H1 (cell line): Measurements from ENCODE around the gene CCL26. TPM values are rescaled to one million over a fixed set of nuclear protein-coding genes. Genes with fewer than 3 reads are reported as not detected.

Experiments
- CTCF ChIA-PET: fragments of 300-600 bp; sonication (Branson Sonifier 250); formaldehyde crosslinking; loops from one replicate; lab custom pipeline; 2021; ENCODE audit not compliant: partially characterized antibody; lab: Charles Lee
- POLR2A ChIA-PET: fragments of 300-600 bp; sonication (Branson Sonifier 250); formaldehyde crosslinking; loops from one replicate; lab custom pipeline; 2021; ENCODE audit warnings: inconsistent platforms; ENCODE audit not compliant: partially characterized antibody; lab: Charles Lee
- DNase-seq, 2 experiments: peaks; one replicate each; pipeline versions ENCODE4 v3.0.0 to v3.0.0-alpha.2; 2010 to 2022; ENCODE audit warnings: low spot score in 2 of 2, low read depth in 1 of 2, mixed read lengths in 1 of 2
- FAIRE-seq: peaks from 2 replicates; lab custom pipeline; 2011; peaks lifted over from hg19 to GRCh38; lab: Jason Lieb, UNC
- H2AFZ ChIP-seq: 2 replicates; pipeline ENCODE4 v1.8.1; 2012; ENCODE audit warnings: low read length, inconsistent platforms
- H2AK5ac ChIP-seq: 2 replicates; pipeline ENCODE4 v1.6.1; 2013; ENCODE audit warnings: low read depth, low read length
- H2BK120ac ChIP-seq: replicated peaks from 2 replicates; pipeline ENCODE3; 2013; ENCODE audit warnings: low read depth, low read length, inconsistent platforms
- H2BK12ac ChIP-seq: 2 replicates; pipeline ENCODE4 v1.6.1; 2013; ENCODE audit warnings: low read depth, low read length
- H2BK15ac ChIP-seq: 2 replicates; pipeline ENCODE4 v1.6.1; 2013; ENCODE audit warnings: low read length
- H2BK20ac ChIP-seq: 2 replicates; pipeline ENCODE4 v1.6.1; 2013; ENCODE audit warnings: low read length
- H2BK5ac ChIP-seq: 2 replicates; pipeline ENCODE4 v1.6.1; 2013; ENCODE audit warnings: low read depth, low read length
- H3K14ac ChIP-seq: 2 replicates; pipeline ENCODE4 v1.6.1; 2013; ENCODE audit warnings: inconsistent platforms; ENCODE audit not compliant: insufficient read length
- H3K18ac ChIP-seq: 2 replicates; pipeline ENCODE4 v1.6.1; 2013; ENCODE audit warnings: low read length; ENCODE audit errors: extremely low read depth
- H3K23ac ChIP-seq: 2 replicates; pipeline ENCODE4 v1.6.1; 2013; ENCODE audit warnings: inconsistent platforms; ENCODE audit not compliant: insufficient read length
- H3K23me2 ChIP-seq: 2 replicates; pipeline ENCODE4 v1.6.1; 2013; ENCODE audit warnings: low read depth, low read length
- H3K27ac ChIP-seq: 2 replicates; pipeline ENCODE4 v1.6.1; 2011; ENCODE audit warnings: low read depth, low read length, inconsistent platforms
- H3K27me3 ChIP-seq, 4 experiments: replicated peaks in 1 of 4; 1 replicate in 1 of 4; 2 replicates in 3 of 4; pipeline versions ENCODE4 v1.6.1 to v1.8.1; 2011 to 2013; ENCODE audit warnings: low read length in 3 of 4, mild to moderate bottlenecking in 3 of 4, inconsistent platforms in 2 of 4, mixed read lengths in 2 of 4, moderate library complexity in 1 of 4; ENCODE audit not compliant: control insufficient read depth in 3 of 4, insufficient read depth in 3 of 4; ENCODE audit errors: extremely low read depth in 1 of 4
- H3K36me3 ChIP-seq, 4 experiments: 2 replicates each; pipeline versions ENCODE4 v1.6.1 to v1.8.1; 2011 to 2013; ENCODE audit warnings: mild to moderate bottlenecking in 4 of 4, low read length in 3 of 4, moderate library complexity in 2 of 4, control low read depth in 1 of 4, inconsistent platforms in 1 of 4; ENCODE audit not compliant: insufficient read depth in 4 of 4, control insufficient read depth in 2 of 4
- H3K4ac ChIP-seq: replicated peaks from 2 replicates; pipeline ENCODE3; 2013; ENCODE audit warnings: low read length, low read depth, mixed read lengths, inconsistent platforms; ENCODE audit not compliant: insufficient read length
- H3K4me1 ChIP-seq, 4 experiments: replicated peaks in 1 of 4; 1 replicate in 1 of 4; 2 replicates in 3 of 4; pipeline versions ENCODE4 v1.6.1 to v1.8.1; 2011 to 2013; ENCODE audit warnings: low read length in 3 of 4, inconsistent platforms in 2 of 4, mixed read lengths in 1 of 4; ENCODE audit not compliant: insufficient read depth in 4 of 4, control insufficient read depth in 3 of 4
- H3K4me2 ChIP-seq, 2 experiments: 2 replicates each; pipeline versions ENCODE4 v1.6.1 to v1.8.1; 2011 to 2013; ENCODE audit warnings: low read depth in 2 of 2, low read length in 2 of 2, control low read depth in 1 of 2, inconsistent platforms in 1 of 2, mild to moderate bottlenecking in 1 of 2; ENCODE audit not compliant: insufficient read depth in 1 of 2
- H3K4me3 ChIP-seq, 4 experiments: fragments of 200-600, 300-600 bp in 1 of 4; sonication (generic), shearing (Covaris generic), sonication (Bioruptor Twin) in 1 of 4; 2 replicates each; pipeline versions ENCODE4 v1.5.1 to v1.8.1; 2011 to 2016; ENCODE audit warnings: low read length in 4 of 4, low read depth in 3 of 4, control low read depth in 2 of 4, inconsistent platforms in 2 of 4, mild to moderate bottlenecking in 2 of 4, mixed read lengths in 1 of 4, moderate library complexity in 1 of 4; ENCODE audit not compliant: insufficient read depth in 2 of 4; ENCODE audit errors: extremely low read depth in 1 of 4
- H3K56ac ChIP-seq: replicated peaks from 2 replicates; pipeline ENCODE3; 2013; ENCODE audit warnings: low read depth, mild to moderate bottlenecking, mixed read lengths, low read length, inconsistent platforms; ENCODE audit not compliant: insufficient read length
- H3K79me1 ChIP-seq: 2 replicates; pipeline ENCODE4 v1.6.1; 2013; ENCODE audit warnings: low read depth, low read length, control low read depth
- H3K79me2 ChIP-seq, 2 experiments: 2 replicates each; pipeline versions ENCODE4 v1.6.1 to v1.8.1; 2012 to 2013; ENCODE audit warnings: low read length in 2 of 2, mild to moderate bottlenecking in 2 of 2, inconsistent platforms in 1 of 2; ENCODE audit not compliant: insufficient read depth in 2 of 2, control insufficient read depth in 1 of 2
- H3K9ac ChIP-seq, 4 experiments: replicated peaks in 1 of 4; 1 replicate in 1 of 4; 2 replicates in 3 of 4; pipeline versions ENCODE4 v1.6.1 to v1.8.1; 2011 to 2013; ENCODE audit warnings: low read depth in 3 of 4, low read length in 3 of 4, control low read depth in 2 of 4, mild to moderate bottlenecking in 2 of 4, moderate library complexity in 2 of 4, inconsistent platforms in 1 of 4; ENCODE audit errors: extremely low read depth in 1 of 4
- H3K9me3 ChIP-seq, 2 experiments: 2 replicates each; pipeline versions ENCODE4 v1.6.1 to v1.8.1; 2012 to 2013; ENCODE audit warnings: mild to moderate bottlenecking in 2 of 2, moderate library complexity in 2 of 2, control low read depth in 1 of 2, inconsistent platforms in 1 of 2, low read depth in 1 of 2, low read length in 1 of 2, mixed read lengths in 1 of 2; ENCODE audit not compliant: insufficient read depth in 2 of 2
- H4K20me1 ChIP-seq, 2 experiments: replicated peaks in 1 of 2; 2 replicates each; pipeline versions ENCODE3 to v1.8.1; 2011 to 2013; ENCODE audit warnings: inconsistent platforms in 2 of 2, low read length in 2 of 2, mild to moderate bottlenecking in 1 of 2; ENCODE audit not compliant: insufficient read depth in 2 of 2, control insufficient read depth in 1 of 2
- H4K5ac ChIP-seq: 2 replicates; pipeline ENCODE4 v1.6.1; 2013; ENCODE audit warnings: low read length, low read depth, mixed read lengths, inconsistent platforms; ENCODE audit not compliant: insufficient read length
- H4K8ac ChIP-seq: 2 replicates; pipeline ENCODE4 v1.8.0; 2013; ENCODE audit warnings: mild to moderate bottlenecking, moderate library complexity, low read length, inconsistent platforms; ENCODE audit not compliant: insufficient read depth; ENCODE audit errors: extremely low read depth
- H4K91ac ChIP-seq: replicated peaks from 2 replicates; pipeline ENCODE3; 2013; ENCODE audit warnings: low read length, mixed read lengths, inconsistent platforms; ENCODE audit not compliant: insufficient read length
- HDAC6 ChIP-seq: IDR thresholded peaks from one replicate; pipeline ENCODE4 v1.7.1; 2012; ENCODE audit warnings: low read depth, mild to moderate bottlenecking, inconsistent platforms, low read length, moderate library complexity
- POLR2A ChIP-seq, 2 experiments: IDR thresholded peaks; 1 replicate in 1 of 2; 2 replicates in 1 of 2; pipeline ENCODE4 v1.6.1; 2011; ENCODE audit warnings: low read depth in 2 of 2, low read length in 2 of 2, mild to moderate bottlenecking in 2 of 2; ENCODE audit errors: control extremely low read depth in 1 of 2
- TAF7 ChIP-seq: optimal IDR thresholded peaks from 2 replicates; pipeline ENCODE3; 2011; ENCODE audit warnings: low read depth, mild to moderate bottlenecking, inconsistent platforms, low read length, moderate library complexity, borderline replicate concordance
- TCF12 ChIP-seq: IDR thresholded peaks from 2 replicates; pipeline ENCODE4 v1.6.1; 2011; ENCODE audit warnings: low read depth, mild to moderate bottlenecking, low read length
- WGBS, 2 experiments: shearing (Covaris generic) in 1 of 2; methylation state at CpG; one replicate each; pipeline versions ENCODE4 v1.1.6 to v1.1.7; 2013 to 2015; ENCODE audit warnings: low lambda C conversion rate in 2 of 2, mixed read lengths in 2 of 2, inconsistent platforms in 1 of 2, low coverage in 1 of 2, missing lambda C conversion rate in 1 of 2; ENCODE audit not compliant: insufficient replicate concordance in 2 of 2, insufficient coverage in 1 of 2, insufficient read length in 1 of 2; ENCODE audit errors: extremely low coverage in 1 of 2, missing lambda C conversion rate in 1 of 2; 5-methylcytosine and 5-hydroxymethylcytosine counted together
- polyA plus RNA-seq, 7 experiments: library from polyadenylated mRNA; depleted of rRNA in 3 of 7; stranded (reverse) in 5 of 7; unstranded in 2 of 7; fragments of >200 nt in 5 of 7; fragments of 200-250 nt in 2 of 7; gene quantifications; 1 replicate in 5 of 7; 2 replicates in 1 of 7; 4 replicates in 1 of 7; pipeline versions ENCODE4 v1.2.1 to v1.2.3, GENCODE V29; 2011 to 2013; ENCODE audit warnings: missing spikeins in 2 of 7, mixed read lengths in 2 of 7
- total RNA-seq: library from RNA; stranded (reverse); fragmentation: NEBNext Ultra II Directional; extraction: Animal tissue kit (Norgen Biotek cat#: 25700); gene quantifications from 2 replicates; pipeline ENCODE4 v1.2.1, GENCODE V29; 2021

The CCL26 gene
- total and polyA plus RNA-seq, 2 of the 8 experiments (the other 6 are each of a cell fraction or from before 2014, with no cell fraction given) = 8.7 to 14.9 TPM

- H2AFZ ChIP-seq = no peak overlapping the region
- no peak overlapping the region for H3K18ac ChIP-seq
- no peak overlapping the region for H2BK12ac ChIP-seq
- no peak overlapping the region for H2BK120ac ChIP-seq
- H3K23ac ChIP-seq = no peak overlapping the region
- no peak overlapping the region for H3K4me3 ChIP-seq
- H3K4ac ChIP-seq = no peak overlapping the region
- H3K27ac ChIP-seq = no peak overlapping the region
- peaks cover 0 to 2% (median under 1%) of the 10 kb centered on the region in 4 experiments; a peak in 1 of 7 replicates for H3K27me3 ChIP-seq
- H3K79me1 ChIP-seq = peaks cover 2% of the 10 kb centered on the region; the same call in 1 of the 2 replicates
- H2BK15ac ChIP-seq = no peak overlapping the region
- H3K23me2 ChIP-seq = peaks cover 1% of the 10 kb centered on the region; the same call in 1 of the 2 replicates
- H4K5ac ChIP-seq = no peak overlapping the region
- H3K36me3 ChIP-seq = no peaks in the 10 kb centered on the region
- WGBS, 2 experiments = 90% methylated on average over 15 of the region's 15 CpGs; no CpG with 5 or more reads in 1 of the 2 experiments
- DNase-seq (no peak), FAIRE-seq (no peak)
- POLR2A ChIA-PET = no interaction called here
- CTCF ChIA-PET = interaction anchor here (2.2 kb wide), 1 partner anchor 10 kb away, joined by 7 read pairs; no protein-coding TSS in a partner anchor
- H2BK20ac ChIP-seq = no peak overlapping the region
- no peak overlapping the region for H3K4me2 ChIP-seq
- H4K91ac ChIP-seq = no peak overlapping the region
- no peak overlapping the region; the same call in 1 of the 2 replicates for H4K8ac ChIP-seq
- no peak overlapping the region for H3K56ac ChIP-seq
- H3K79me2 ChIP-seq = no peaks in the 10 kb centered on the region
- H4K20me1 ChIP-seq = peaks cover 0 to 1% of the 10 kb centered on the region in 2 experiments
- no peak overlapping the region for H3K9ac ChIP-seq
- TF ChIP-seq TCF12 (no peak), TAF7 (no peak), POLR2A (IDR thresholded peaks at IDR 0.05; ENCODE audit: control extremely low read depth in 1 of 2, low read depth in 2 of 2, low read length in 2 of 2) (no peak), HDAC6 (no peak)
- TF ChIP-seq, all 59 proteins: peak for 0
- Histone ChIP-seq H3K14ac (no peak overlapping the region), H3K9me3 (no peaks in the 10 kb centered on the region), H3K4me1 (peaks cover under 1 to 12% (median 7%) of the 10 kb centered on the region in 4 experiments), H2BK5ac (no peak overlapping the region), H2AK5ac (peak overlapping the region; percentile 82; the same call in 1 of the 2 replicates)
Measured at GRCh38 chr7:75732764-75733630, 39.0 kb downstream of the CCL26 start.
